ENCODE measurements around the gene DPP10. TPM values are rescaled to one million over a fixed set of nuclear protein-coding genes. Genes with fewer than 3 reads are reported as not detected.

The DPP10 gene
- total and polyA plus RNA-seq, 4 experiments from 2014 or later = not detected

DNA sequence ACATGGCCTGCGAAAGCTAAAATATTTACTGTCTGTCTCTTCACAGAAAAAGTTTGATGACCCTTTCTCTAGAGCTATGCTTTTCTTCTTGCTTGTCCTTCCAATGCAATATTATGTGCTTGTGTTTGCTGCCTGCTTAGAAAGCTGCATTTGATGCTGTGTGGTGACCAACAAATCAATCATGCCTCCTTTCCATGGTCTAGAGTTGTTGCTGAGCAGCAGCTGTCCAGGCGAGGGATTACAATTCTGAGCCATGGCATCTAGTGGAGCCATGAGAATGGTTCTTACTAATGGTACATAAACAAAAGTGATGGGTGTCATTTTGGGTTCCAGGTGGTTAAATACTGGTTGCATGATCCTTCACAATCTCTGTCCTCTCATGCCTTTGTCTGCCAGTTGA is 1142.1 kb downstream of the DPP10 start:
- H3K27ac Mint-ChIP-seq = no peak overlapping the region
- no peaks in the 10 kb centered on the region for H3K4me1 Mint-ChIP-seq
- H3K36me3 Mint-ChIP-seq = no peaks in the 10 kb centered on the region
- Histone ChIP-seq H3K9me3 (ENCODE audit: control insufficient read depth in 1 of 2, low read length in 2 of 2) (no peaks in the 10 kb centered on the region), H3K4me3 (ENCODE audit: low read length in 2 of 2) (no peak overlapping the region), H3K27ac (ENCODE audit: low read depth, low read length) (no peak overlapping the region), H3K36me3 (ENCODE audit: insufficient read depth, low read length) (no peaks in the 10 kb centered on the region), H3K4me1 (ENCODE audit: insufficient read depth, low read length) (no peaks in the 10 kb centered on the region), H3K27me3 (ENCODE audit: insufficient read depth, low read length) (no peaks in the 10 kb centered on the region)
- H3K4me3 Mint-ChIP-seq = no peak overlapping the region
- DNase-seq = no peak
- H3K27me3 Mint-ChIP-seq = no peaks in the 10 kb centered on the region
- intact Hi-C loops (cut with micrococcal nuclease) = no loop called here
- CTCF ChIA-PET (ENCODE audit: partially characterized antibody) = no interaction called here
- H3K9me3 Mint-ChIP-seq = peaks cover 0 to 20% (median 13%) of the 10 kb centered on the region in 8 donors
- POLR2A ChIA-PET (ENCODE audit: partially characterized antibody) = no interaction called here

- no peak overlapping the region for H3K4me3 ChIP-seq (ENCODE audit: low read length in 2 of 2)
- no peaks in the 10 kb centered on the region for H3K27me3 ChIP-seq (ENCODE audit: insufficient read depth, low read length)
- no peaks in the 10 kb centered on the region for H3K9me3 ChIP-seq (ENCODE audit: control insufficient read depth in 1 of 2, low read length in 2 of 2)
- Mint-ChIP-seq H3K27me3 (no peaks in the 10 kb centered on the region), H3K4me1 (no peaks in the 10 kb centered on the region), H3K4me3 (no peak overlapping the region), H3K27ac (no peak overlapping the region), H3K36me3 (no peaks in the 10 kb centered on the region), H3K9me3 (peaks cover 0 to 22% (median 17%) of the 10 kb centered on the region in 8 donors)
- DNase-seq = no peak
- no peaks in the 10 kb centered on the region for H3K36me3 ChIP-seq (ENCODE audit: insufficient read depth, low read length)
- H3K4me1 ChIP-seq (ENCODE audit: insufficient read depth, low read length) = no peaks in the 10 kb centered on the region
- H3K27ac ChIP-seq (ENCODE audit: low read depth, low read length) = no peak overlapping the region
- ChIA-PET POLR2A (ENCODE audit: partially characterized antibody) (no interaction called here), CTCF (ENCODE audit: partially characterized antibody) (no interaction called here)
- intact Hi-C loops (cut with micrococcal nuclease) = no loop called here
Observed at GRCh38 chr2:115596659-115597375, 1154.4 kb downstream of the DPP10 start.

DNA sequence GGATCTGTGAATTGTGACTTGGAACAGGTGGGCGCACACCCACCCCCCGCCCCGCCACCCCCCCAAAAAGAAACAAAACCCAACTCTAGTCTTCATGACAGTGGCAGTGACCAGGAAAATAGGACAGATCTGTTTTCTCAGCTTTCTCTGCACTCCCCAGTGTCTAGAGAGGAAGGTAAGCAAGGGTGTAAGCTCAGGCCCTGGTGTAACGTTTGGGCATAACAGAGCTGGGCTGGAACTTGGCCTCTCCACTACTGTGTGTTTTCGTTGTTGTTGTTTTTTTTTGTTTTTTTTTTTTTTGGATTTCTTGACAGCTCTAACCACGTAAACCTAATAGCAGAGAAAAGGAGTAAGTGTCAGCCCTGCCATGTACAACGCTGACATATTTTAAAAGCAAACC is 1160.8 kb downstream of the DPP10 start:
- H3K27ac ChIP-seq (ENCODE audit: low read depth, low read length) = no peak overlapping the region
- no peaks in the 10 kb centered on the region for H3K4me1 ChIP-seq (ENCODE audit: insufficient read depth, low read length)
- intact Hi-C loops (cut with micrococcal nuclease) = no loop called here
- no peaks in the 10 kb centered on the region for H3K9me3 ChIP-seq (ENCODE audit: control insufficient read depth in 1 of 2, low read length in 2 of 2)
- no peak overlapping the region for H3K4me3 ChIP-seq (ENCODE audit: low read length in 2 of 2)
- no peaks in the 10 kb centered on the region for H3K36me3 ChIP-seq (ENCODE audit: insufficient read depth, low read length)
- no peaks in the 10 kb centered on the region for H3K27me3 ChIP-seq (ENCODE audit: insufficient read depth, low read length)
- CTCF ChIA-PET (ENCODE audit: partially characterized antibody) = no interaction called here
- no peaks in the 10 kb centered on the region for H3K4me1 Mint-ChIP-seq
- H3K36me3 Mint-ChIP-seq = no peaks in the 10 kb centered on the region
- POLR2A ChIA-PET (ENCODE audit: partially characterized antibody) = no interaction called here
- no peak overlapping the region for H3K4me3 Mint-ChIP-seq
- H3K9me3 Mint-ChIP-seq = peaks cover 0 to 25% (median 10%) of the 10 kb centered on the region in 8 donors
- no peak for DNase-seq
- H3K27me3 Mint-ChIP-seq = no peaks in the 10 kb centered on the region
- H3K27ac Mint-ChIP-seq = no peak overlapping the region

- intact Hi-C loops (cut with micrococcal nuclease) = no loop called here
- CTCF ChIA-PET (ENCODE audit: partially characterized antibody) = no interaction called here
- H3K27me3 Mint-ChIP-seq = no peaks in the 10 kb centered on the region
Observed at GRCh38 chr2:115606350-115606749, 1163.9 kb downstream of the DPP10 start.

GRCh38 chr2:115609978-115610377 is 1167.5 kb downstream of the DPP10 start:
- H3K27me3 Mint-ChIP-seq = no peaks in the 10 kb centered on the region
- Histone ChIP-seq H3K4me1 (ENCODE audit: insufficient read depth, low read length) (no peaks in the 10 kb centered on the region), H3K27ac (ENCODE audit: low read depth, low read length) (no peak overlapping the region), H3K9me3 (ENCODE audit: control insufficient read depth in 1 of 2, low read length in 2 of 2) (no peaks in the 10 kb centered on the region), H3K27me3 (ENCODE audit: insufficient read depth, low read length) (no peaks in the 10 kb centered on the region), H3K36me3 (ENCODE audit: insufficient read depth, low read length) (no peaks in the 10 kb centered on the region), H3K4me3 (ENCODE audit: low read length in 2 of 2) (no peak overlapping the region)
- DNase-seq = no peak
- CTCF ChIA-PET (ENCODE audit: partially characterized antibody) = no interaction called here
- no peaks in the 10 kb centered on the region for H3K4me1 Mint-ChIP-seq
- H3K27ac Mint-ChIP-seq = no peak overlapping the region
- intact Hi-C loops (cut with micrococcal nuclease) = no loop called here
- no peaks in the 10 kb centered on the region for H3K36me3 Mint-ChIP-seq
- no peak overlapping the region for H3K4me3 Mint-ChIP-seq
- peaks cover 0 to 34% (median 6%) of the 10 kb centered on the region in 8 donors for H3K9me3 Mint-ChIP-seq
- POLR2A ChIA-PET (ENCODE audit: partially characterized antibody) = no interaction called here

More at GRCh38 chr2:115606350-115606749, 1163.9 kb downstream of the DPP10 start:
- H3K36me3 ChIP-seq (ENCODE audit: insufficient read depth, low read length) = no peaks in the 10 kb centered on the region
- H3K9me3 ChIP-seq (ENCODE audit: control insufficient read depth in 1 of 2, low read length in 2 of 2) = no peaks in the 10 kb centered on the region
- Mint-ChIP-seq H3K9me3 (peaks cover 0 to 29% (median 5%) of the 10 kb centered on the region in 8 donors), H3K27ac (no peak overlapping the region), H3K36me3 (no peaks in the 10 kb centered on the region), H3K4me1 (no peaks in the 10 kb centered on the region), H3K4me3 (no peak overlapping the region)
- POLR2A ChIA-PET (ENCODE audit: partially characterized antibody) = no interaction called here
- no peak for DNase-seq
- H3K4me3 ChIP-seq (ENCODE audit: low read length in 2 of 2) = no peak overlapping the region
- H3K27ac ChIP-seq (ENCODE audit: low read depth, low read length) = no peak overlapping the region
- H3K4me1 ChIP-seq (ENCODE audit: insufficient read depth, low read length) = no peaks in the 10 kb centered on the region
- H3K27me3 ChIP-seq (ENCODE audit: insufficient read depth, low read length) = no peaks in the 10 kb centered on the region

DNA sequence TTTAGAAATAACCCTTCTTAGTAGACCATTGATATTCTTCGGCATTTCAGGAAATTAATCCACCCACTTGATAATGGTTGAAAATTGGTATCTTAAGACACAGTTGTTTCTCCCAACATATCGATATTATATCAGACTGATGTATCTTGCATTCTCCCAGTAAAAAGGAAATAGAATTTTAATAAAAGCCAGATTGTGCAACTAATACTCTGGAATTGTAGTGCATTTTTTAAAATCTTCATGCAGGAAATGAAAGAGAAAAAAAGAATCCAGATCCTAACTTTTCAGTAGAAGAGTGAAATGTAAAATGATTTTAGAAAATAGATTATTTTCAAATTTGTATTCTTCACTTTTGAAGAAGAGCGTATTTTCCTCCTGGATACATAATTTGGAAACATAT is 1168.4 kb downstream of the DPP10 start:
- CTCF ChIA-PET (ENCODE audit: partially characterized antibody) = no interaction called here
- Histone ChIP-seq H3K4me3 (ENCODE audit: low read length in 2 of 2) (no peak overlapping the region), H3K36me3 (ENCODE audit: insufficient read depth, low read length) (no peaks in the 10 kb centered on the region), H3K27ac (ENCODE audit: low read depth, low read length) (no peak overlapping the region), H3K9me3 (ENCODE audit: control insufficient read depth in 1 of 2, low read length in 2 of 2) (no peaks in the 10 kb centered on the region), H3K4me1 (ENCODE audit: insufficient read depth, low read length) (no peaks in the 10 kb centered on the region), H3K27me3 (ENCODE audit: insufficient read depth, low read length) (no peaks in the 10 kb centered on the region)
- Mint-ChIP-seq H3K36me3 (no peaks in the 10 kb centered on the region), H3K4me1 (no peaks in the 10 kb centered on the region), H3K27ac (no peak overlapping the region), H3K9me3 (peaks cover 0 to 27% (median 5%) of the 10 kb centered on the region in 8 donors), H3K27me3 (no peaks in the 10 kb centered on the region), H3K4me3 (no peak overlapping the region)
- no peak for DNase-seq
- intact Hi-C loops (cut with micrococcal nuclease) = no loop called here
- POLR2A ChIA-PET (ENCODE audit: partially characterized antibody) = no interaction called here

DNA sequence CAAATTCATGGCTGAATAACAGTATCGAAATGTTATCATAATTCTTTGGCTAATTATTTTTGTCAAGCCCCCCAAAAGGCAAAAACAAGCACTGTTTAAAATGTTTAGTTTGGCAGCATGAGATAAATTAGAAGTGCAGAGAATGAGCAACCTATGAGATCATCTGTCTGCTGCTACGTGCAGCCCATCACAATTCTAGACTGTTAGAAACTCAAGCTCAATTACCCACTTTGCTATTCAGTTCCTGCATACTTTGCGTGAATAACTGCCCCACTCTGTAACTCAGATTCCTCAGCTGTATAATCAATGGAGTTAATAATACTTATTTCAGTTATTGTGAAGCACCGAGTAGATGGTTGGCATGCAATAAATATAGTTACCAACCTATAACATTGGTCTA is 1181.9 kb downstream of the DPP10 start:
- Histone ChIP-seq H3K4me3 (ENCODE audit: low read length in 2 of 2) (no peak overlapping the region), H3K27me3 (ENCODE audit: insufficient read depth, low read length) (no peaks in the 10 kb centered on the region), H3K4me1 (ENCODE audit: insufficient read depth, low read length) (no peaks in the 10 kb centered on the region), H3K27ac (ENCODE audit: low read depth, low read length) (no peak overlapping the region), H3K36me3 (ENCODE audit: insufficient read depth, low read length) (no peaks in the 10 kb centered on the region), H3K9me3 (ENCODE audit: control insufficient read depth in 1 of 2, low read length in 2 of 2) (no peaks in the 10 kb centered on the region)
- Mint-ChIP-seq H3K27ac (no peak overlapping the region), H3K36me3 (no peaks in the 10 kb centered on the region), H3K4me1 (no peaks in the 10 kb centered on the region), H3K4me3 (no peak overlapping the region), H3K27me3 (no peaks in the 10 kb centered on the region), H3K9me3 (peaks cover 3 to 22% (median 10%) of the 10 kb centered on the region in 8 donors)
- POLR2A ChIA-PET (ENCODE audit: partially characterized antibody) = no interaction called here
- intact Hi-C loops (cut with micrococcal nuclease) = no loop called here
- no peak for DNase-seq
- CTCF ChIA-PET (ENCODE audit: partially characterized antibody) = no interaction called here

DNA sequence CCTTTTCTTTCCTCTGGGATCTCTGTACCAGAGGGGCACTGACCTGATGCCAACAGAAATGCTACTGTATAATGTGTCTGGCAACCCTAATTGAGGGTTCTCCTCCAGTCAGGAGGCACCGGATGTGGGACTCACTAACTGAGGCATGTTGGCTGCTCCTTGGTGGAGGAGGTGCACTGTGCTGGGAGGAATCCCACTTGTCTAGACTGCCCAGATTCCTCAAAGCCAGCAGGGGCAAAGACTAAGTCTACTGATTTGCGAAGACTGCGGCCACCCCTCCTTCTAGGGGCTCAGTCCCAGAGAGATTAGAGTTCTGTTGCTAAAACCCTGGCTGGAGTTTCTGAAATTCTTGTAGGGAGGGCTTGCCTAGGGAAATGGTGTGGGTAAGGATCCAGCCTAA is 1192.1 kb downstream of the DPP10 start:
- Mint-ChIP-seq H3K4me1 (no peaks in the 10 kb centered on the region), H3K4me3 (no peak overlapping the region), H3K9me3 (peaks cover 2 to 43% (median 30%) of the 10 kb centered on the region in 8 donors), H3K27me3 (no peaks in the 10 kb centered on the region), H3K27ac (no peak overlapping the region), H3K36me3 (no peaks in the 10 kb centered on the region)
- intact Hi-C loops (cut with micrococcal nuclease) = no loop called here
- Histone ChIP-seq H3K9me3 (ENCODE audit: control insufficient read depth in 1 of 2, low read length in 2 of 2) (no peaks in the 10 kb centered on the region), H3K4me3 (ENCODE audit: low read length in 2 of 2) (no peak overlapping the region), H3K4me1 (ENCODE audit: insufficient read depth, low read length) (no peaks in the 10 kb centered on the region), H3K27me3 (ENCODE audit: insufficient read depth, low read length) (no peaks in the 10 kb centered on the region), H3K36me3 (ENCODE audit: insufficient read depth, low read length) (no peaks in the 10 kb centered on the region), H3K27ac (ENCODE audit: low read depth, low read length) (no peak overlapping the region)
- ChIA-PET CTCF (ENCODE audit: partially characterized antibody) (no interaction called here), POLR2A (ENCODE audit: partially characterized antibody) (no interaction called here)
- DNase-seq = no peak

Measured in CD4-positive, alpha-beta memory T cell (primary cell).